HFF-Myc (cell line): ENCODE results near the gene MICU1.
"Not testable (repeated sequence)": the region's sequence is repeated elsewhere in the genome, so short reads cannot be mapped to it uniquely, and the experiment has no call there.

Experiments
- DNase-seq: peaks from one replicate; pipeline ENCODE4 v3.0.0-alpha.2; 2011; ENCODE audit warnings: low read depth; ENCODE audit errors: extremely low read depth
- H3K4me3 ChIP-seq: replicated peaks from 2 replicates; pipeline ENCODE4 v1.5.1; 2011; ENCODE audit warnings: low read depth, mild to moderate bottlenecking, control low read depth, low read length
- CTCF ChIP-seq: IDR thresholded peaks from 2 replicates; pipeline ENCODE4 v1.5.1; 2012; ENCODE audit warnings: mild to moderate bottlenecking, low read depth, low read length, control low read depth; ENCODE audit errors: missing control alignments

Gene MICU1

GRCh38 chr10:72414642-72415041, 211.2 kb downstream of the MICU1 start:
- no peak overlapping the region for H3K4me3 ChIP-seq

DNA sequence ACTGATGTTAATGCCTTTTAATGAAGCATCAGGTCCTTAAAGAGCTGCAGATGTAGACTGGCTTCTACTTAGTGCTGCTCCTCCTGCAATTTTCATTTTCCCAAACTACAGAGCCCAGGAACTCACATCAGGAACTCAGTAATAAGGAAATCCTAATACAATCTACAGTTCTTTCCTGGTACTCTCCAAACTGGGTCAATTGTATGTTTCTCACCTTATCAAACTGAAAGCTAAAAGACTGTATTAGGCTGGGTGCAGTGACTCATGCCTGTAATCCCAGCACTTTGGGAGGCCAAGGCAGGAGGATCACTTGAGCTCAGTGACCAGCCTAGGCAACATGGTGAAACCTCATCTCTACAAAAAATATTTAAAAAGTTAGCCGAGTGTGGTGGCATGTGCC, 216.7 kb downstream of the MICU1 start:
- TF ChIP-seq CTCF, result no peak
- no peak for DNase-seq
- no peak overlapping the region for H3K4me3 ChIP-seq

More at GRCh38 chr10:72414642-72415041, 211.2 kb downstream of the MICU1 start:
- DNase-seq, result no peak
- TF ChIP-seq CTCF, result no peak

DNA sequence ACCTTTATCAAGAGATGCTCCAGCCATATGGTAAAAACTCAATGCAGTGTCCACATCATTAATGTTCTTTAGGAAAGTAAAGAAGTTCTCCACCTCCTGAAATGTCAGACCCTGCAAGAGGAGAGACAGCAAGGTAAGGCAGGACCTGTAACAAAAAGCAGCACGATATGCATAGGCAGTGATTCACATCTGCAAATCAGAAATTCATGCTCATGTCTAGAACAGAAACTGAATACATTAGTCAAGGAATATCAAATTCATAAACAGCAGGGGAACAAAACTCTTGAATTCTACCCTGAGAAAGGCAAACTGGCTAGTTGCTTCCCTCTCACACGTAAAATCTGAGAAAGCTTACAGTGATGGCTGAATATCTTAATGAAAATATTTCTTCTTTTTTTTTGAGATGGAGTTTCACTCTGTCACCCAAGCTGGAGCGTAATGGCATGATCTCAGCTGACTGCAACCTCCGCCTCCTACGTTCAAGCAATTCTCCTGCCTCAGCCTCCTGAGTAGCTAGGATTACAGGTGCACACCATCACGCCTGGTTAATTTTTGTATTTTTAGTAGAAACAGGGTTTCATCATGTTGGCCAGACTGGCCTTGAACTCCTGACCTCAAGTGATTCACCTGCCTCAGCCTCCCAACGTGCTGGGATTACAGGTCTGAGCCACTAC, 217.8 kb downstream of the MICU1 start:
- TF ChIP-seq CTCF, result no peak

DNA sequence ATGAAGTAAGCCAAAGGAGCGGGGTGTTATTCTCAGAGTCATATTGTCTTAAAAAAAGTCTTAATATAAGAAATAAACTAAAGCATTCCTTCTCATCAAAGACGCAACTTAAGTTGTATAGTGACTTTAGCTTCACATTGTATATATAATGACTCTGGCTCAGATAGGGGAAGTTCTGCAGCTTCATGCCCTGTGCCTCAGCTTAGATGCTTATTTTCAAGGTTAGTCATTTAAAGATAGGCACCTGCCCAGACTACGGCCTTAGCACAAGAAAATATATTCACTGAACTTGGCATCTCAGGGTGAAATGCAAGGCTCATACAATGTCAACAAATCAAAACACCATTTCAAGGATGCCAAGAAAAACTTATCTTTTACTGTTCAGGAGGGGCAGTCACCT, 218.4 kb downstream of the MICU1 start:
- no peak overlapping the region for H3K4me3 ChIP-seq
- DNase-seq, result no peak
- no peak for TF ChIP-seq CTCF

More for the DNA sequence above, 217.8 kb downstream of the MICU1 start:
- no peak overlapping the region for H3K4me3 ChIP-seq
- no peak for DNase-seq

DNA sequence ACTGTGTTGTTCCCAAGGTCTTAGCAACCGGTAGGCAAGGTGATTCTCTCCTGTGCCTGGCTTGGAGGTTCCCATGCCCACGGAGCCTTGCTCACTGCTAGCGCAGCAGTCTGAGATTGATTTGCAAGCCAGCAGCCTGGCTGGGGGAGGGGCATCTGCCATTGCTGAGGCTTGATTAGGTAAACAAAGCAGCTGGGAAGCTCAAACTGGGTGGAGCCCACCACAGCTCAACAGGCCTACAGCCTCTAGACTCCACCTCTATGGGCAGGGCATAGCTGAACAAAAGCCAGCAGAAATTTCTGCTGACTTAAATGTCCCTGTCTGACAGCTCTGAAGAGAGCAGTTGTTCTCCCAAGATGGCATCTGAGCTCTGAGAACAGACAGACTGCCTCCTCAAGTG, 230.3 kb downstream of the MICU1 start:
- not testable (repeated sequence) for H3K4me3 ChIP-seq, DNase-seq

DNA sequence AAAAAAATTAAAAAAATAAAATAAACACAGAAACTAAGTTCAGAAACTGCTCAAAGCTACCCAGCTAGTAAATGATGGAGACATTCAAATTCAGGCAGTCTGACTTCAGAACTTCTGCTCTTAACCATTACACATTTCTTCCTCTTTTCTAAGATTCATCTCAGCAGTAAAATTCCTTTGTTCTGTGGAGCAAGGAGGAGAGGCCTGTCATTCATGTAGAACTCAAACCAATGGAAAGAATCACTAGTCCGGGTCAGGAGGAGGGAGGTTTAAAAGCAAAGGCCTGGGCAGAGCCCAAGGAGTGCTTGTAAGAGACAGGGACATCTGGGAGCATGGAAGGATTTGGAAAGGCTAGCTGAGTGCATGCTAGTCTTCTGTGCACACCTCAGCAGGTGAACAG, 233.3 kb downstream of the MICU1 start:
- no peak overlapping the region for H3K4me3 ChIP-seq
- no peak for DNase-seq
- TF ChIP-seq CTCF, result no peak

DNA sequence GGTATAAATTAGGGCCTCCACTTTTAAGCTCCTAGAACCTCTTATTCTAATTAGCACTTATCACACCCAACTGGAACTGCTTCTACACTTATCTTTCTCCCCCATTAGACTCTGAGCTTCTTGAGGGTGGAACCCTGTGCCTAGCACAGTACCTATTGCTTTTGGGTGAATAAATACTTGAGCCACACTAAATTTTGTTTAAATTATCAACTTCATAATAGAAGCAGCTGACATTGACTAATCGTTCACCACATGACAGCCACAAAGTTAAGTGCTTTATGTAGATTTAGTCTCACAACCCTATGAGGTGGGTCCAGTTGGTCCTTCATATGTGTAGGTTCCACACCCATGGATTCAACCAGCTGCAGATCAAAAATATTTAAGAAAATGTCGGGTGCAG, 235.1 kb downstream of the MICU1 start:
- no peak for DNase-seq
- no peak overlapping the region for H3K4me3 ChIP-seq
- TF ChIP-seq CTCF, result no peak
